ENCODE measurements around the gene ZDHHC19.
"Not testable (repeated sequence)": the region's sequence is repeated elsewhere in the genome, so short reads cannot be mapped to it uniquely, and the experiment has no call there.

Gene ZDHHC19

GRCh38 chr3:196177567-196177966 is 33.6 kb downstream of the ZDHHC19 start:
- no peak for DNase-seq

GRCh38 chr3:196175722-196176121 is 35.5 kb downstream of the ZDHHC19 start:
- DNase-seq: no peak

- DNase-seq: no peak
Observed at GRCh38 chr3:196175116-196175625, 36.0 kb downstream of the ZDHHC19 start.

GRCh38 chr3:196174652-196175051 is 36.5 kb downstream of the ZDHHC19 start:
- no peak for DNase-seq

GRCh38 chr3:196170296-196170695 is 40.9 kb downstream of the ZDHHC19 start:
- not testable (repeated sequence) for DNase-seq

GRCh38 chr3:196169836-196170240 is 41.4 kb downstream of the ZDHHC19 start:
- no peak for DNase-seq

- no peak for DNase-seq
Observed at GRCh38 chr3:196168808-196169391, 42.3 kb downstream of the ZDHHC19 start.

- no peak for DNase-seq
Observed at GRCh38 chr3:196166741-196167140, 44.5 kb downstream of the ZDHHC19 start.

GRCh38 chr3:196165850-196166249 is 45.4 kb downstream of the ZDHHC19 start:
- no peak for DNase-seq

- not testable (repeated sequence) for DNase-seq
Observed at GRCh38 chr3:196165006-196165575, 46.1 kb downstream of the ZDHHC19 start.

- no peak for DNase-seq
Observed at GRCh38 chr3:196164576-196164975, 46.6 kb downstream of the ZDHHC19 start.

GRCh38 chr3:196163666-196164493 is 47.3 kb downstream of the ZDHHC19 start:
- DNase-seq: no peak

- no peak for DNase-seq
Observed at GRCh38 chr3:196163212-196163611, 48.0 kb downstream of the ZDHHC19 start.

GRCh38 chr3:196162679-196163078 is 48.5 kb downstream of the ZDHHC19 start:
- DNase-seq: no peak

GRCh38 chr3:196159952-196160804 is 51.0 kb downstream of the ZDHHC19 start:
- DNase-seq: no peak

GRCh38 chr3:196159526-196159925 is 51.7 kb downstream of the ZDHHC19 start:
- DNase-seq: no peak

- DNase-seq: no peak
Observed at GRCh38 chr3:196156160-196156559, 55.0 kb downstream of the ZDHHC19 start.

GRCh38 chr3:196150481-196150880 is 60.7 kb downstream of the ZDHHC19 start:
- DNase-seq: no peak

GRCh38 chr3:196149831-196150301 is 61.3 kb downstream of the ZDHHC19 start:
- no peak for DNase-seq

- DNase-seq: no peak
Observed at GRCh38 chr3:196149375-196149774, 61.8 kb downstream of the ZDHHC19 start.
